Measurements from ENCODE around the gene CALHM6. TPM values are rescaled to one million over a fixed set of nuclear protein-coding genes. Genes with fewer than 3 reads are reported as not detected.

The CALHM6 gene
- total and polyA plus RNA-seq, 4 donors = 2.0 to 22.4 (median 6.2) TPM

GRCh38 chr6:116450185-116450710 is 10.9 kb upstream of the CALHM6 start:
- 80% methylated on average over 1 of the region's 1 CpG for WGBS
- Histone ChIP-seq H3K4me3 (ENCODE audit: low read depth in 1 of 3, low read length in 3 of 3) (no peak overlapping the region), H3K9me3 (ENCODE audit: control insufficient read depth in 4 of 4, low read length in 3 of 4) (no peaks in the 10 kb centered on the region), H3K27ac (ENCODE audit: low read depth in 1 of 2, low read length in 2 of 2) (no peak overlapping the region), H3K36me3 (ENCODE audit: control insufficient read depth in 4 of 4, insufficient read depth in 3 of 4, low read depth in 1 of 4, low read length in 3 of 4) (no peaks in the 10 kb centered on the region), H3K27me3 (ENCODE audit: control insufficient read depth in 4 of 4, insufficient read depth in 4 of 4, low read length in 3 of 4) (no peaks in the 10 kb centered on the region), H3K9ac (ENCODE audit: low read depth in 1 of 2, low read length in 2 of 2) (no peak overlapping the region), H3K4me1 (ENCODE audit: control insufficient read depth in 4 of 4, insufficient read depth in 4 of 4, low read length in 3 of 4) (peaks cover 0 to 9% (median 0%) of the 10 kb centered on the region in 4 donors)
- no peak for DNase-seq (ENCODE audit: low spot score)
- TF ChIP-seq FOXA2 (IDR thresholded peaks at IDR 0.05) (no peak), EGR1 (IDR thresholded peaks at IDR 0.05; ENCODE audit: low read depth in 2 of 2) (no peak)

GRCh38 chr6:116450769-116451740 is 10.1 kb upstream of the CALHM6 start:
- Histone ChIP-seq H3K9me3 (ENCODE audit: control insufficient read depth in 4 of 4, low read length in 3 of 4) (no peaks in the 10 kb centered on the region), H3K4me1 (ENCODE audit: control insufficient read depth in 4 of 4, insufficient read depth in 4 of 4, low read length in 3 of 4) (peaks cover 0 to 9% (median 0%) of the 10 kb centered on the region in 4 donors), H3K36me3 (ENCODE audit: control insufficient read depth in 4 of 4, insufficient read depth in 3 of 4, low read depth in 1 of 4, low read length in 3 of 4) (no peaks in the 10 kb centered on the region), H3K27ac (ENCODE audit: low read depth in 1 of 2, low read length in 2 of 2) (no peak overlapping the region), H3K27me3 (ENCODE audit: control insufficient read depth in 4 of 4, insufficient read depth in 4 of 4, low read length in 3 of 4) (no peaks in the 10 kb centered on the region), H3K9ac (ENCODE audit: low read depth in 1 of 2, low read length in 2 of 2) (no peak overlapping the region), H3K4me3 (ENCODE audit: low read depth in 1 of 3, low read length in 3 of 3) (no peak overlapping the region)
- WGBS = 83% methylated on average over 9 of the region's 9 CpGs
- no peak for TF ChIP-seq HNF4G (IDR thresholded peaks at IDR 0.05)
- TF ChIP-seq RAD21 (IDR thresholded peaks at IDR 0.05) = no peak
- no peak for TF ChIP-seq REST (IDR thresholded peaks at IDR 0.05)
- TF ChIP-seq EGR1 (IDR thresholded peaks at IDR 0.05; ENCODE audit: low read depth in 2 of 2) = no peak
- no peak for TF ChIP-seq MAX (IDR thresholded peaks at IDR 0.05)
- no peak for TF ChIP-seq FOXA1 (IDR thresholded peaks at IDR 0.05)
- no peak for TF ChIP-seq YY1 (IDR thresholded peaks at IDR 0.05)
- TF ChIP-seq ZBTB33 (IDR thresholded peaks at IDR 0.05) = no peak
- no peak for TF ChIP-seq JUND (IDR thresholded peaks at IDR 0.05)
- TF ChIP-seq FOXA2 (IDR thresholded peaks at IDR 0.05) = no peak
- TF ChIP-seq TAF1 (conservative IDR thresholded peaks at IDR 0.05) = no peak
- no peak for TF ChIP-seq HNF4A (conservative IDR thresholded peaks at IDR 0.05)
- TF ChIP-seq CTCF (IDR thresholded peaks at IDR 0.05; ENCODE audit: low read depth, low read length, missing input control) = no peak
- no peak for TF ChIP-seq SP1 (IDR thresholded peaks at IDR 0.05)
- DNase-seq (ENCODE audit: low spot score) = no peak

Measured in liver (tissue), 9 donors.